Panc1 (cell line): Measurements from ENCODE around the gene DENND11. TPM values are rescaled to one million over a fixed set of nuclear protein-coding genes. Genes with fewer than 3 reads are reported as not detected.

Experiments
- ATAC-seq: fragments of 200-7000 bp; cut with Tn5 transposase; 2 replicates; pipeline ENCODE4 v1.9.1; 2020; ENCODE audit warnings: mild to moderate bottlenecking, moderate library complexity
- BruUV-seq: library from RNA; stranded (reverse); fragments of 400-500 nt; replicated peaks from 2 replicates; lab custom pipeline; 2021; lab: Mats Ljungman, UMichigan
- CTCF ChIA-PET: fragments of 300-600 bp; sonication (Branson Sonifier 250); formaldehyde crosslinking; loops from one replicate; lab custom pipeline; 2022; ENCODE audit warnings: antibody characterized with exemption; lab: Charles Lee
- POLR2A ChIA-PET: fragments of 300-600 bp; sonication (Branson Sonifier 250); formaldehyde crosslinking; loops from one replicate; lab custom pipeline; 2022; ENCODE audit warnings: antibody characterized with exemption; lab: Charles Lee
- DNase-seq: peaks from one replicate; pipeline ENCODE4 v3.0.0-alpha.2; 2010; ENCODE audit warnings: low read depth, low spot score
- H3K27ac ChIP-seq: 2 replicates; pipeline ENCODE4 v1.5.1; 2011; ENCODE audit warnings: mild to moderate bottlenecking, low read length, inconsistent platforms
- H3K27me3 ChIP-seq: fragments of 200-500 bp; sonication (Bioruptor generic); 2 replicates; pipeline ENCODE4 v1.6.0; 2014; ENCODE audit warnings: low read length, inconsistent platforms; ENCODE audit not compliant: control insufficient read depth, insufficient read depth
- H3K36me3 ChIP-seq: fragments of 200-500 bp; sonication (Bioruptor generic); 2 replicates; pipeline ENCODE4 v1.5.1; 2014; ENCODE audit warnings: inconsistent platforms, mild to moderate bottlenecking, low read length, moderate library complexity; ENCODE audit not compliant: control insufficient read depth, insufficient read depth
- H3K4me1 ChIP-seq: 2 replicates; pipeline ENCODE4 v1.5.1; 2011; ENCODE audit warnings: inconsistent platforms, mild to moderate bottlenecking, low read length, moderate library complexity; ENCODE audit not compliant: control insufficient read depth, insufficient read depth
- H3K4me3 ChIP-seq, 2 experiments: 2 replicates each; pipeline ENCODE4 v1.5.1; 2011 to 2012; ENCODE audit warnings: low read depth in 2 of 2, low read length in 2 of 2, mild to moderate bottlenecking in 2 of 2, inconsistent platforms in 1 of 2, moderate library complexity in 1 of 2
- H3K9me3 ChIP-seq: fragments of 200-500 bp; sonication (Bioruptor generic); 2 replicates; pipeline ENCODE4 v1.5.1; 2014; ENCODE audit warnings: low read depth, mild to moderate bottlenecking, inconsistent platforms, low read length, moderate library complexity; ENCODE audit not compliant: control insufficient read depth, insufficient read depth
- POLR2AphosphoS5 ChIP-seq: IDR thresholded peaks from 2 replicates; pipeline ENCODE4 v1.6.1; 2012; ENCODE audit warnings: mild to moderate bottlenecking, low read depth, low read length, moderate library complexity
- SIN3A ChIP-seq: IDR thresholded peaks from 2 replicates; pipeline ENCODE4 v1.6.1; 2012; ENCODE audit warnings: low read depth, mild to moderate bottlenecking, low read length, moderate library complexity, borderline replicate concordance; ENCODE audit not compliant: insufficient read depth
- TCF7L2 ChIP-seq: IDR thresholded peaks from 2 replicates; pipeline ENCODE4 v1.6.1; 2011; ENCODE audit warnings: mild to moderate bottlenecking, low read depth, low read length, inconsistent platforms
- in situ Hi-C: cut with HindIII; loops from 2 replicates; pipeline ENCODE4 v1.10.0; 2016; ENCODE audit warnings: low sequenced_read_pairs, low pct_unique_long_range_greater_than_20kb
- intact Hi-C: fragments of 100-400 bp; cut with micrococcal nuclease; formaldehyde crosslinking; loops from one replicate; pipeline ENCODE4 v1.10.0; 2022; ENCODE audit not compliant: unreplicated experiment
- total RNA-seq: library from RNA; stranded (reverse); gene quantifications from one replicate; pipeline ENCODE4 v1.2.1, GENCODE V29; 2021; ENCODE audit not compliant: unreplicated experiment
- TF ChIP-seq, protein P1 (sequence below), 2 experiments: IDR thresholded peaks; 2 replicates each; pipeline ENCODE4 v1.6.1; 2011 to 2012; ENCODE audit warnings: low read depth in 2 of 2, control low read depth in 1 of 2, low read length in 1 of 2, mild to moderate bottlenecking in 1 of 2, moderate library complexity in 1 of 2; ENCODE audit not compliant: insufficient read depth in 1 of 2
- TF ChIP-seq, protein P2 (sequence below): fragments of 450-650 bp; IDR thresholded peaks from 2 replicates; pipeline ENCODE4 v1.5.1; 2017; ENCODE audit warnings: mild to moderate bottlenecking

Gene DENND11
- total RNA-seq, 1 experiment from 2014 or later = 10.4 TPM

DNA sequence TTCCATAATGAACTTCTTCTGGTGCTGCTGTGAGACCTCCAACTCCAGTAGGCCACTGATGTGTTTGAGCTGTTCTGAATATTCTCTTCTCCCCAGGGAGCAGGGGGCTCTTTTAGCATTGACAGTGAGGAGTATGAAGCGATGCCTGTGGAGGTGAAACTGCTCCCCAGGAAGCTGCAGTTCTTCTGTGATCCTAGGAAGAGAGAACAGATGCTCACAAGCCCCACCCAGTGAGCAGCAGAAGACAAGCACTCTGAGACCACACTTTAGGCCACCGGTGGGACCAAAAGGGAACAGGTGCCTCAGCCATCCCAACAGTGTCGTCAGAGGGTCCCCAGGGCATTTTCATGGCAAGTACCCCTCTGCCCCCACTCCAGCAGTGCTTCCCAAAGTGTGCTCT is 49.3 kb downstream of the DENND11 start:
- CTCF ChIA-PET = interaction anchor here (0.5 kb wide), 1 partner anchor 62 kb away, joined by 8 read pairs; no protein-coding TSS in a partner anchor
- BruUV-seq = no TSS peak
- no peaks in the 10 kb centered on the region; the same call in 1 of the 2 replicates for H3K36me3 ChIP-seq

More for the DNA sequence above, 49.3 kb downstream of the DENND11 start:
- H3K9me3 ChIP-seq = no peaks in the 10 kb centered on the region
- DNase-seq (no peak), ATAC-seq (no peak)
- POLR2A ChIA-PET = no interaction called here
- no peak for TF ChIP-seq SIN3A
- TF ChIP-seq POLR2AphosphoS5 = no peak
- TF ChIP-seq, protein P1, sequence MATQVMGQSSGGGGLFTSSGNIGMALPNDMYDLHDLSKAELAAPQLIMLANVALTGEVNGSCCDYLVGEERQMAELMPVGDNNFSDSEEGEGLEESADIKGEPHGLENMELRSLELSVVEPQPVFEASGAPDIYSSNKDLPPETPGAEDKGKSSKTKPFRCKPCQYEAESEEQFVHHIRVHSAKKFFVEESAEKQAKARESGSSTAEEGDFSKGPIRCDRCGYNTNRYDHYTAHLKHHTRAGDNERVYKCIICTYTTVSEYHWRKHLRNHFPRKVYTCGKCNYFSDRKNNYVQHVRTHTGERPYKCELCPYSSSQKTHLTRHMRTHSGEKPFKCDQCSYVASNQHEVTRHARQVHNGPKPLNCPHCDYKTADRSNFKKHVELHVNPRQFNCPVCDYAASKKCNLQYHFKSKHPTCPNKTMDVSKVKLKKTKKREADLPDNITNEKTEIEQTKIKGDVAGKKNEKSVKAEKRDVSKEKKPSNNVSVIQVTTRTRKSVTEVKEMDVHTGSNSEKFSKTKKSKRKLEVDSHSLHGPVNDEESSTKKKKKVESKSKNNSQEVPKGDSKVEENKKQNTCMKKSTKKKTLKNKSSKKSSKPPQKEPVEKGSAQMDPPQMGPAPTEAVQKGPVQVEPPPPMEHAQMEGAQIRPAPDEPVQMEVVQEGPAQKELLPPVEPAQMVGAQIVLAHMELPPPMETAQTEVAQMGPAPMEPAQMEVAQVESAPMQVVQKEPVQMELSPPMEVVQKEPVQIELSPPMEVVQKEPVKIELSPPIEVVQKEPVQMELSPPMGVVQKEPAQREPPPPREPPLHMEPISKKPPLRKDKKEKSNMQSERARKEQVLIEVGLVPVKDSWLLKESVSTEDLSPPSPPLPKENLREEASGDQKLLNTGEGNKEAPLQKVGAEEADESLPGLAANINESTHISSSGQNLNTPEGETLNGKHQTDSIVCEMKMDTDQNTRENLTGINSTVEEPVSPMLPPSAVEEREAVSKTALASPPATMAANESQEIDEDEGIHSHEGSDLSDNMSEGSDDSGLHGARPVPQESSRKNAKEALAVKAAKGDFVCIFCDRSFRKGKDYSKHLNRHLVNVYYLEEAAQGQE (IDR thresholded peaks at IDR 0.05; ENCODE audit: insufficient read depth in 1 of 2, low read depth in 2 of 2, low read length in 1 of 2) = no peak
- TF ChIP-seq TCF7L2 = no peak
- TF ChIP-seq, protein P2, sequence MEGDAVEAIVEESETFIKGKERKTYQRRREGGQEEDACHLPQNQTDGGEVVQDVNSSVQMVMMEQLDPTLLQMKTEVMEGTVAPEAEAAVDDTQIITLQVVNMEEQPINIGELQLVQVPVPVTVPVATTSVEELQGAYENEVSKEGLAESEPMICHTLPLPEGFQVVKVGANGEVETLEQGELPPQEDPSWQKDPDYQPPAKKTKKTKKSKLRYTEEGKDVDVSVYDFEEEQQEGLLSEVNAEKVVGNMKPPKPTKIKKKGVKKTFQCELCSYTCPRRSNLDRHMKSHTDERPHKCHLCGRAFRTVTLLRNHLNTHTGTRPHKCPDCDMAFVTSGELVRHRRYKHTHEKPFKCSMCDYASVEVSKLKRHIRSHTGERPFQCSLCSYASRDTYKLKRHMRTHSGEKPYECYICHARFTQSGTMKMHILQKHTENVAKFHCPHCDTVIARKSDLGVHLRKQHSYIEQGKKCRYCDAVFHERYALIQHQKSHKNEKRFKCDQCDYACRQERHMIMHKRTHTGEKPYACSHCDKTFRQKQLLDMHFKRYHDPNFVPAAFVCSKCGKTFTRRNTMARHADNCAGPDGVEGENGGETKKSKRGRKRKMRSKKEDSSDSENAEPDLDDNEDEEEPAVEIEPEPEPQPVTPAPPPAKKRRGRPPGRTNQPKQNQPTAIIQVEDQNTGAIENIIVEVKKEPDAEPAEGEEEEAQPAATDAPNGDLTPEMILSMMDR = no peak
- no peak overlapping the region for H3K4me3 ChIP-seq
- no peaks in the 10 kb centered on the region for H3K27me3 ChIP-seq
- no peak overlapping the region for H3K27ac ChIP-seq
- H3K4me1 ChIP-seq = no peaks in the 10 kb centered on the region
- in situ Hi-C loops (no loop called here), intact Hi-C loops (loop anchor here (5.0 kb wide), 3 partner anchors 85 to 135 kb away; partner anchors contain the start of gene SSBP1)

Other genes starting within 250 kb of the DENND11 start
- 32.6 TPM for gene AGK, start 150.8 kb downstream of the DENND11 start, total RNA-seq
- not detected for gene WEE2, start 6.2 kb upstream of the DENND11 start, total RNA-seq
- 174 TPM for gene SSBP1, start 36.2 kb upstream of the DENND11 start, total RNA-seq
- 0.49 TPM for gene TAS2R3, start 61.9 kb upstream of the DENND11 start, total RNA-seq
- gene TAS2R4, start 74.5 kb upstream of the DENND11 start, total RNA-seq = 0.57 TPM
- gene TAS2R5, start 88.1 kb upstream of the DENND11 start, total RNA-seq = 0.77 TPM
- not detected for gene PRSS37, start 139.3 kb upstream of the DENND11 start, total RNA-seq
- not detected for gene OR9A4, start 214.2 kb upstream of the DENND11 start, total RNA-seq
- gene CLEC5A, start 244.8 kb upstream of the DENND11 start, total RNA-seq = not detected